NCI-H2107 treated with DMSO at 0.1 percent for 48 hours (cell line): ENCODE data around the gene IGLL5.
A peak's percentile ranks its signal among the peaks of the same experiment; 100 is the strongest.

Source experiments
- DNase-seq: peaks from one replicate; lab custom pipeline; 2025; ENCODE audit not compliant: unreplicated experiment; lab: John Stamatoyannopoulos, UW

IGLL5 gene

DNA sequence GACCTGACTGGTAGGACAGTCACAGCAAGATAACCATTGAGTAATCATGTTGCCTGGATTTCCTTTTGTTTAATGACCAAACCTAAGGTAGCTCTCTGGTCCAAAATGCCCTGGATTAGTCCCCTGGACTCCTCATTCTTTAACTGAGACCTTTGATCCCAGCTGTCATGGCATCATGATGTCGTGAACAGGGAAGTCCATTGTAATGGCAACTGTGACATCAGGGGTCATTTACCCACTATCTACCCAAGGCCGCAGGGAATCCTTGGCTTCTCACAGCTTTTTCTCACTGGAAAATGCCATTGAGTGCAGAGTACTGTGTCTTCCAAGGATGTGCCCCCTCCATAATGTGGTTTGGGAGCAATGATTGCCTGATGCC, 29.1 kb upstream of the IGLL5 start:
- no peak for DNase-seq

DNA sequence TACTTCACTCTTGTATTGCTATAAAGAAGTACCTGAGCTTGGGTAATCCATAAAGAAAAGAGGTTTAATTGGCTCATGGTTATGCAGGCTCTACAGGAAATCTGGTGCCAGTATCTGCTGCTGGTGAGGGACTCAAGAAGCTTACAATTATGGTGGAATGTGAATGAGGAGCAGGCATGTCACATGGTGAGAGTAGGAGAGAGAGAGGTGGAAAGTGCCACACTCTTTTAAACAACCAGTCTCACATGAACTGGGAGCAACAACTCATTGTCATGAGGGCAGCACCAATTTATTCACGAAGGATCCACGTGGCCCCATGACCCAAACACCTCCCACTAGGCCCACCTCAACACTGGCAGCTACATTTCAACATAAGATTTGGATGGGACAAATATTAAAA, 24.6 kb upstream of the IGLL5 start:
- DNase-seq, result no peak

DNA sequence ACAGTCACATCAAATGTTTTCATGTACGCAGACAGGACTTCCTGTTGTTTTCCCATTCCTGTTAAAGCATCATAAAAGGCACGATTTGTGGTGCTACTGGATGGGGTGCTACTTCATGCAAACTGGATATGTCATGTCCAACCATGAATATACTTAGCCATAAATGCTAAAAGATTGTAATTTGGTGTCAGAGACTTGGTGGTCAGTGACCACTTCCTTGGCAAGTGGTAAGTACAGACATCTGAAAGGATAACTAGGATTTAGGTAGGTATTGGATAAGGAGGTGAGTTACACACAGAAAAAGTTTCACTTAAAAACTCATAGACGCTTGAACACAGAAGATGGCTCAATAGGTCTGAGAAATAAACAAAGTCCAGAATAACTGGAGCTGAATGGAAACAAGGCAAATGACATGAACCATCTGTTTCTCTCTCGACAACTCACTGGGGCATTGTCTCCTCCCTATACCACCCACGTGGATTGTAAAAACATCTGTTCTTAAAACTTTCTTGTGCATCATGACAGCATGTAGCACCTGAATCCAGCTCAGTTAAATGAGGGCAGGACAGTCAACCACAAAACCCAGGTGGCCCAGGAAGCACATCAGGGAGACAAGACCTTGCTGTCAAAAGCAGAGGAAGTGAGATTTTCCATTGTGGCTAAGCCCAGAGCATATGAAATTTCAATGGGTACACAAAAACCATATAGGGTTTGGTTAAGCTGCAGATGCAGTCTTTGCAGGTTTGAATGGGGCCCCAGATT, 22.1 kb upstream of the IGLL5 start:
- no peak for DNase-seq

DNA sequence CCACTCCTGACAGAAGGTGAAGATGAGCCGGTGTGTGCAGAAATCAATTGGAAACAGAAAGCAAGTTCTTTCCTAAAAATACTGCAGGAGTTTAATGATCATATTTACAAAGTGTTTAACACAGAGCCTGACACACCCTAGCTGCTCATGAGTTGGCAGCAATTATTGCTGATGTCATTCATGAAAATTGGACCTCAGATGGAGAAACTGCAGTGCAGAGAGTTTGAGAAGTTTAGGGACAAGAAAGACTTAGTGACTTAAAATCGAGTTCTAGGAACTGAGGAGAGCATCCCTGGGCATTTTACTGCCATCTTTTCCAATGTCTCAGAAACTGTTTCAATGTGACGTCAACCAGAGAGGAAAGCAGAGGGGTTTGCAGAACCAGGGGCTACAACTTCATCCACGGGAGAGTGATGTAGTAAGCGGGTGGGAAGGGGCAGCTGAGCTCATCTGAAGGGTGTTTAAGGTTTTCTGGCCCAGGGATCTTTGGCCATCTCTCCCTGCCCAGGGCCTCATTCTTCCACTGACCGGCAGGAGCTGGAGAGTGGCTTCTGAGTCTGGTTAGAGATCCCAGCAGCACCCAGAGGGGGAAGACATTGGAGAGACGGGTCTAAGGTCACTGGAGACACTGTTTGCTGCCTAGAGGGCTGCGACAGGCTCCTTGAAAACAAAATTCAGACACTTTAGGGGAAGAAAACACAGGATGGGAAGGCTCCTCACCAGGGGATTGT, 21.1 kb upstream of the IGLL5 start:
- DNase-seq, result no peak

GRCh38 chr22:22867996-22868715, 19.5 kb upstream of the IGLL5 start:
- no peak for DNase-seq

GRCh38 chr22:22870577-22871404, 16.8 kb upstream of the IGLL5 start:
- no peak for DNase-seq

DNA sequence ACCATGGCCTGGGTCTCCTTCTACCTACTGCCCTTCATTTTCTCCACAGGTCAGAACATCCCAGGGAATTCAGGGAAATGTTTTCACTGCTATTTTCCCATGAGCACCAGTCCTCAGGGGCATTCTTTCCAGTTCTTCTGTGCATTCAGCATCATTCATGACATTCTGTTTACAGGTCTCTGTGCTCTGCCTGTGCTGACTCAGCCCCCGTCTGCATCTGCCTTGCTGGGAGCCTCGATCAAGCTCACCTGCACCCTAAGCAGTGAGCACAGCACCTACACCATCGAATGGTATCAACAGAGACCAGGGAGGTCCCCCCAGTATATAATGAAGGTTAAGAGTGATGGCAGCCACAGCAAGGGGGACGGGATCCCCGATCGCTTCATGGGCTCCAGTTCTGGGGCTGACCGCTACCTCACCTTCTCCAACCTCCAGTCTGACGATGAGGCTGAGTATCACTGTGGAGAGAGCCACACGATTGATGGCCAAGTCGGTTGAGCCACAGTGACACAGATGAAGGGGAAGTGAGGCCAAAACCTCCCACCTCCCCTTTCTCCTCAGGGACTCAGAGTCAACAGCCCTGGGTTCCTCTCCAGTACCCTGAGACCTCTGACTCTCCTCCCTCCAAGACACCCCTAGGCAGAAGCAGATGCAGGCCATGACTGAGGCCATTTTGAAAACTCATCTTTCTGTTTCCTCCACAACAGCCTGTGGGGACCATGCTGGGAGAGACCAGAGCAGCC, 15.9 kb upstream of the IGLL5 start:
- no peak for DNase-seq

DNA sequence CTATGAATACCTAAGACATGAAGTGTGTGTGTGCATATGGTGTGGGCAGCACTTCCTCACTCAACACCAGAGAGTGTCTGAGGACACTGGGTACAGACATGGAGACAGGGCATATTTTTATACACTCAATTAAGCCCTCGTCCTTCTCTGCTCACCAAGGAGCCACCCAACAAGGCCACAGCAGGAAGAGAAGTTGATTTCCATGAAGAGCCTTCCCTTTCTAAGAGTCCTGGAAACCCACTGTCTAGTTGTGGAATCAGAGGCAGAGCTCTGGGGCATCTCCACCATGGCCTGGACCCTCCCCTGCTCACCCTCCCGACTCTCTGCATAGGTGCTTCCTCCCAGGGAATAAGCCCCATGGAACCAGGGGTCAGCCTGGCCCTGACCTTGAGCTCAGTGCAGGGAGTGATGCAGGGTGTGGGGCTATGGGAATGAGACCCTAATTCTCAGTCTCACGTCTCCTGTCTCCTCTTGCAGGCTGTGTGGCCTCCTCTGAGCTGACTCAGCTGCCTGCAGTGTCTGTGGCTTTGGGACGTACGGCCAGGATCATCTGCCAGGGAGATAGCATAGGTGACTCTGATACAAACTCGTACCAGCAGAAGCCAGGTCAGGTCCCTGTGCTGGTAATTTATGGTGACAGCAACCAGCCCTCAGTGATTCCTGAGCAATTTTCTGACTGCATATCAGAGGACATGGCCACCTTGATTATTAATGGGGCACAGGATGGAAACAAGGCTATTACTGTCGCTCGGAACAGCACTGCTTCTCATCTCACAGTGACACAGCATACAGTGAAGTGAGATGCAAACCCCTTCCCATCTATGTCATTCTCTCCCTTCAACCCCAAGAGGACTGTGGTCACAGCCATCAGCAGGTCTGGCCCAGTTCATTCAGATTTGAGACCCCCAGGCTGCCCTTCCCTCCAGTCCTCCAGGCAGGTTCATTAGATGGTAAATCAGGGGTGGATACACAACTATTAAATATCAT, 14.6 kb upstream of the IGLL5 start:
- no peak for DNase-seq

GRCh38 chr22:22877523-22878210, 9.9 kb upstream of the IGLL5 start:
- peak; percentile 12 for DNase-seq

DNA sequence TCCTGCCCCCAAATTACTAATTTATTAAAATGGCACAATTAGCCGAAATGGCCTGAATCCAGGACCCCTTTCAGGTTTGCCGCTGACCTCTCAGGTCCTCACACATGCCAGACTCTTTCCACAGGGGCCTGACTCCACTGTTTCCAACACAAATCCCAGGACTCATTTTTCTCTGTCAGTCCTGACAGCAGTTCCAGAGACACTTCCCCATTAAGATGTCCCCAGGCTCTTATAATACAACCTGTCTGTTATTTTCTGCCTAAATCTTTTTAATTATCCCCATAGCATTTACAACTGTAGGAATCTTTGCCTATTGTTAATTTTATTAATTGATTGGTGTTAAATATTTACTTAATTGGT, 9.4 kb upstream of the IGLL5 start:
- no peak for DNase-seq

DNA sequence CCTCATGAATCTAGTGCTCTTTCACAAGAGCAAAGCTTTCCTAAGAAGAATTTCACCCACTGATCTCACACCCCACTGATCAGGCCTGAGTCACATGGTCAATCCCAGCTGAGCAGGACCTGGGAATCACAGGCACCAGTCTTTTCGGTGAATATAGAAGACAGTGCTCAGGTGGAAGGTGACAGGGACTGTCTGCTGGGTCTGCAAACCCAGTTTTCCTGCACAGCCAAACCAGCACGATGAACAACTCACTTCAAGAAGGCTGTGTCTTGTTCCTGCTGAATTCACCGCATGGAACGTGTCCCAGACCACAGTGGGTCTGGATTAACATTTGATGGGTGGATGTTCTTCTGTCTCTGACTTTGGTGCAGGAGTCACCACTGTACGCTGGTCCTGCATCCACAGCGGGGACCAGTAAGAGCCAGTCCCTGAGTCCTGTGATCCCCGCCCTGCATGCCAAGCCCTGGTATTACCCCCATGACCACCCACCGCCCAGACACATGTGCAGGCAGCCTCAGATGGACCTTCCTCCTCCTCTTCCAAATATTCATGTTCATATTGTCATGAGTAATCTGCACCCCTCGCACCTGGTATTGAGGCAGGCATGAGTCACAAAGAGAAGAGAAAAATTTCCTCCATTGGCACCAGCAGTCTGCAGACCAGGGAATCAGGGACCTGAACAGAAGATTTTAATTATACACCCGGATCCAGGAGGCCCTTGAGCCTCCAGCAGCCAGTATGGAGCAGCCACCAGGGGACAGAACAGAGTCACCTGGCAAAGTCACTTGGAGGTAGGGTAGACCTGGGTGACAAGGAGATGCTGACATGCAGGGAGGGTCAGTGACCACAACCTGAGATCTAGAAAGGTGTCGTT, 8.6 kb upstream of the IGLL5 start:
- DNase-seq, result no peak

- no peak for DNase-seq
Observed at GRCh38 chr22:22879675-22880155, 7.9 kb upstream of the IGLL5 start.

GRCh38 chr22:22880645-22881044, 7.0 kb upstream of the IGLL5 start:
- DNase-seq, result no peak

GRCh38 chr22:22881116-22882000, 6.3 kb upstream of the IGLL5 start:
- no peak for DNase-seq

DNA sequence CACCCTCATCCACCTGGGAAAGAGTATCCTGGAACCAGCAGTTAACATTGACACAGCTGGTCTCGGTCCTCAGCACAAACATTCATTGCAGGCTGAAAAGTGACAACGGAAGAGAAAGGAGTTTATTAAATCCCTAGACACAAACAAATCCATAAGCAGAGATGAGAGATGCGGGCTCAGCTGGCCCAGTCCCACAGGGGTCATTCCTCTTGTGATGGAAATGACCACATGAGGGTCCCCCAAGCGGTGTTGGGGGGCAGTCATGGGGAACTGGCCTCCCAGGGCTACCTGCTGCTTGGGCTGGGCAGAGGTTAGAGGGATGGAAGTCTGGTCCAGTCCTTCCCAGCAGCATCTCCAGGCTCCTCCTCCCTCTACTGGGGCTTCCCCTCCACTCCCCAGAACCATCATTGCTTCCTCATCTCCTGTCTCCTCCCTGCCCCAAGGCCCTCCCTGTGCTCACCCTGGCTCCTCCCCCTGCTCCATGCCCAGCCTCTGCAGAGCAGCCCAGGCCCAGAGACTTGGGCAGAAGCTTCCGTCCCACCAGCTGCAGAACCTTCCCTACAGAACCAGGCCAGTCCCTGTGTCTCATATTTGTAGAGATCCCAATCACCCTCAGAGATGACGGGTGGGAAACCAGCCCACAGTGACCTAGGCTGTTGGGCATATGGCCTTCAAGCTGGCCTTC, 5.4 kb upstream of the IGLL5 start:
- DNase-seq, result no peak

DNA sequence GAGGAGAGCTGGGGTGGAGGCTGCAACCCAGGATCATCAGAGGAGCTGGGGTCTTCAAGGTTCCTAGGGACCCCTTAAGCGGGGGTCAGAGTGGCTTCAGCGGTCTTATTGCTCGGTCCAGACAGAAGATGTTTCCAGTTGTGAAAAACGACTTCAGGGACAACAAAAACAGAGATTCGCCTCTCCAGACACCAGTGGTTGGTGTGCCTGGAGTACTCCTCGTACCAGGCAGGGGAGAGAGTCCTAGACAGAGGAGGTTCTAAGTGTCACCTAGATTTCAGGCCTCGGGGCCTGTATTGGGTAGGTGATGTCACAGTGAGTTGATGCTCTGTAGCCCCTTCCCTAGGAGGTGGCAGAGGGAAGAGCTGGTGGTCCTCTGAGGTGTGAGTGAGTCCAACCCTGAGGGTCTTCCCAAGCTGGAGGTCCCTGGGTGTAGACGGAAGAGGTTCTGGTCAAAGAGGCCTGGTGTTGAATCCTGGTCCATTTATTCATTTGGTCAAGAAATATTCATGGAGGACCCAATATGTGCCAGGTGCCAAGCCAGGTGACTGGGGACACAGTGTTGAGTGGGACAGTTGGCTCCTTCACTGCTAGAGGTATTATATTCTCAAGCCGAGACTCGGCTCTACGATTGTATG, 4.4 kb upstream of the IGLL5 start:
- DNase-seq, result no peak
